HepG2 (cell line): ENCODE data around the gene HPRT1. TPM values are rescaled to one million over a fixed set of nuclear protein-coding genes. Genes with fewer than 3 reads are reported as not detected.

Experiments
- AGO1 ChIP-seq: fragments of 200-400 bp; formaldehyde crosslinking; IDR thresholded peaks from 2 replicates; pipeline ENCODE4 v1.6.1; 2017; ENCODE audit warnings: mild to moderate bottlenecking, low read depth, low read length, moderate library complexity; ENCODE audit not compliant: poor library complexity, severe bottlenecking
- ARHGAP35 ChIP-seq: sonication (generic); formaldehyde crosslinking; IDR thresholded peaks from 2 replicates; pipeline ENCODE4 v1.9.0; 2022; ENCODE audit warnings: mild to moderate bottlenecking, inconsistent platforms, moderate library complexity, missing genetic modification reagents, borderline replicate concordance
- BHLHE40 ChIP-seq: IDR thresholded peaks from 2 replicates; pipeline ENCODE4 v1.6.1; 2011; ENCODE audit warnings: low read length, improper control_type of control experiment
- BORCS8-MEF2B ChIP-seq: sonication (generic); formaldehyde crosslinking; IDR thresholded peaks from 2 replicates; pipeline ENCODE4 v1.8.0; 2022; ENCODE audit warnings: mild to moderate bottlenecking, missing genetic modification reagents
- EED ChIP-seq: sonication (generic); formaldehyde crosslinking; IDR thresholded peaks from 2 replicates; pipeline ENCODE4 v1.5.0; 2020; ENCODE audit warnings: mild to moderate bottlenecking, missing genetic modification reagents
- GMEB1 ChIP-seq: sonication (generic); formaldehyde crosslinking; IDR thresholded peaks from 2 replicates; pipeline ENCODE4 v1.5.1; 2020; ENCODE audit warnings: missing genetic modification reagents, mild to moderate bottlenecking, borderline replicate concordance
- HNRNPLL ChIP-seq: fragments of 200-400 bp; formaldehyde crosslinking; IDR thresholded peaks from 2 replicates; pipeline ENCODE4 v1.6.1; 2017; ENCODE audit warnings: mild to moderate bottlenecking, low read depth, low read length; ENCODE audit not compliant: poor library complexity, severe bottlenecking
- MBNL3 ChIP-seq: fragments of 250-450 bp; sonication (Bioruptor Pico); conservative IDR thresholded peaks from 2 replicates; pipeline ENCODE4 v1.8.0; 2022; ENCODE audit warnings: mild to moderate bottlenecking, inconsistent platforms
- PAWR ChIP-seq: sonication (generic); formaldehyde crosslinking; IDR thresholded peaks from 2 replicates; pipeline ENCODE4 v1.4.0; 2020; ENCODE audit warnings: missing genetic modification reagents, mild to moderate bottlenecking, borderline replicate concordance
- POLR2A ChIP-seq, 2 experiments: IDR thresholded peaks; 2 replicates each; pipeline ENCODE4 v1.6.1; 2011; ENCODE audit warnings: low read depth in 2 of 2, low read length in 2 of 2, mild to moderate bottlenecking in 1 of 2, moderate library complexity in 1 of 2; ENCODE audit not compliant: insufficient read depth in 1 of 2
- SALL1 ChIP-seq: sonication (generic); formaldehyde crosslinking; IDR thresholded peaks from 2 replicates; pipeline ENCODE4 v1.8.0; 2022; ENCODE audit warnings: mild to moderate bottlenecking, missing genetic modification reagents
- SAP130 ChIP-seq: IDR thresholded peaks from 2 replicates; pipeline ENCODE4 v1.6.1; 2016; ENCODE audit warnings: low read depth
- SNAPC2 ChIP-seq: sonication (generic); formaldehyde crosslinking; IDR thresholded peaks from 2 replicates; pipeline ENCODE4 v1.8.1; 2022; ENCODE audit warnings: mild to moderate bottlenecking, missing genetic modification reagents
- ZFP36L2 ChIP-seq: sonication (generic); formaldehyde crosslinking; IDR thresholded peaks from 2 replicates; pipeline ENCODE4 v1.4.0; 2020; ENCODE audit warnings: missing genetic modification reagents
- ZNF333 ChIP-seq: sonication (generic); formaldehyde crosslinking; IDR thresholded peaks from 2 replicates; pipeline ENCODE4 v1.4.0; 2020; ENCODE audit warnings: mild to moderate bottlenecking, missing genetic modification reagents, borderline replicate concordance
- ZNF720 ChIP-seq: sonication (generic); formaldehyde crosslinking; IDR thresholded peaks from 2 replicates; pipeline ENCODE4 v1.4.0; 2020; ENCODE audit warnings: missing genetic modification reagents
- ZNF776 ChIP-seq: sonication (generic); formaldehyde crosslinking; IDR thresholded peaks from 2 replicates; pipeline ENCODE4 v1.4.0; 2020; ENCODE audit warnings: mild to moderate bottlenecking, missing genetic modification reagents
- ZNF878 ChIP-seq: sonication (generic); formaldehyde crosslinking; IDR thresholded peaks from 2 replicates; pipeline ENCODE4 v1.8.1; 2023; ENCODE audit warnings: mild to moderate bottlenecking, missing genetic modification reagents, moderate library complexity
- polyA plus RNA-seq, 8 experiments: library from polyadenylated mRNA; depleted of rRNA in 3 of 8; stranded (reverse) in 7 of 8; unstranded in 1 of 8; fragments of >200 nt; fragmentation: Illumina TruSeq in 4 of 8; extraction: Trizol in 4 of 8; gene quantifications; 2 replicates each; pipeline versions ENCODE4 v1.2.1 to v1.2.3, GENCODE V29; 2011 to 2016; ENCODE audit warnings: low read depth in 4 of 8, missing spikeins in 1 of 8, mixed read lengths in 1 of 8; ENCODE audit not compliant: insufficient read depth in 1 of 8
- total RNA-seq, 5 experiments: library from RNA; depleted of rRNA; stranded (reverse); fragments of >200 nt; fragmentation: Illumina TruSeq; extraction: Trizol; gene quantifications; 2 replicates each; pipeline ENCODE4 v1.2.3, GENCODE V29; 2016; ENCODE audit warnings: low read depth in 1 of 5
- TF ChIP-seq, protein P1 (sequence below): sonication (generic); formaldehyde crosslinking; IDR thresholded peaks from 2 replicates; pipeline ENCODE4 v1.4.0; 2020; ENCODE audit warnings: missing genetic modification reagents, mild to moderate bottlenecking, borderline replicate concordance
- TF ChIP-seq, protein P2 (sequence below): sonication (generic); formaldehyde crosslinking; IDR thresholded peaks from 2 replicates; pipeline ENCODE4 v1.4.0; 2020; ENCODE audit warnings: mild to moderate bottlenecking, missing genetic modification reagents
- TF ChIP-seq, protein P3 (sequence below): IDR thresholded peaks from 2 replicates; pipeline ENCODE4 v1.6.1; 2016; ENCODE audit warnings: low read depth

Gene HPRT1
- total and polyA plus RNA-seq, 2 of the 13 experiments (the other 11 are each of a cell fraction or from before 2014, with no cell fraction given): 4.6 to 25.2 TPM

GRCh38 chrX:134460005-134460861 is at the start of gene HPRT1 (continued):
- TF ChIP-seq HNRNPLL (peak; percentile 45), BORCS8-MEF2B (CRISPR knock-in tag) (0 out of 2 replicates have a peak, but pooled peaks have one; percentile 23), SALL1 (CRISPR knock-in tag) (peak; percentile 23; the same call in 1 of the 2 replicates), POLR2A (IDR thresholded peaks at IDR 0.05; ENCODE audit: insufficient read depth in 1 of 2, low read depth in 2 of 2, low read length in 2 of 2) (peak in 1 of 2 experiments; percentile 56; a peak in 2 of 4 replicates), AGO1 (no peak), ARHGAP35 (CRISPR knock-in tag) (no peak), SAP130 (peak; percentile 26; the same call in 1 of the 2 replicates), ZNF720 (CRISPR knock-in tag) (no peak), PAWR (CRISPR knock-in tag) (no peak), SNAPC2 (CRISPR knock-in tag) (no peak), ZFP36L2 (CRISPR knock-in tag) (no peak), BHLHE40 (no peak), ZNF776 (CRISPR knock-in tag) (no peak), GMEB1 (CRISPR knock-in tag) (no peak), ZNF333 (no peak), ZNF878 (CRISPR knock-in tag) (no peak), MBNL3 (CRISPR knock-in tag) (no peak), EED (CRISPR knock-in tag) (no peak)
- TF ChIP-seq, protein P1, sequence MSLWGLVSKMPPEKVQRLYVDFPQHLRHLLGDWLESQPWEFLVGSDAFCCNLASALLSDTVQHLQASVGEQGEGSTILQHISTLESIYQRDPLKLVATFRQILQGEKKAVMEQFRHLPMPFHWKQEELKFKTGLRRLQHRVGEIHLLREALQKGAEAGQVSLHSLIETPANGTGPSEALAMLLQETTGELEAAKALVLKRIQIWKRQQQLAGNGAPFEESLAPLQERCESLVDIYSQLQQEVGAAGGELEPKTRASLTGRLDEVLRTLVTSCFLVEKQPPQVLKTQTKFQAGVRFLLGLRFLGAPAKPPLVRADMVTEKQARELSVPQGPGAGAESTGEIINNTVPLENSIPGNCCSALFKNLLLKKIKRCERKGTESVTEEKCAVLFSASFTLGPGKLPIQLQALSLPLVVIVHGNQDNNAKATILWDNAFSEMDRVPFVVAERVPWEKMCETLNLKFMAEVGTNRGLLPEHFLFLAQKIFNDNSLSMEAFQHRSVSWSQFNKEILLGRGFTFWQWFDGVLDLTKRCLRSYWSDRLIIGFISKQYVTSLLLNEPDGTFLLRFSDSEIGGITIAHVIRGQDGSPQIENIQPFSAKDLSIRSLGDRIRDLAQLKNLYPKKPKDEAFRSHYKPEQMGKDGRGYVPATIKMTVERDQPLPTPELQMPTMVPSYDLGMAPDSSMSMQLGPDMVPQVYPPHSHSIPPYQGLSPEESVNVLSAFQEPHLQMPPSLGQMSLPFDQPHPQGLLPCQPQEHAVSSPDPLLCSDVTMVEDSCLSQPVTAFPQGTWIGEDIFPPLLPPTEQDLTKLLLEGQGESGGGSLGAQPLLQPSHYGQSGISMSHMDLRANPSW: no peak
- TF ChIP-seq, protein P2, sequence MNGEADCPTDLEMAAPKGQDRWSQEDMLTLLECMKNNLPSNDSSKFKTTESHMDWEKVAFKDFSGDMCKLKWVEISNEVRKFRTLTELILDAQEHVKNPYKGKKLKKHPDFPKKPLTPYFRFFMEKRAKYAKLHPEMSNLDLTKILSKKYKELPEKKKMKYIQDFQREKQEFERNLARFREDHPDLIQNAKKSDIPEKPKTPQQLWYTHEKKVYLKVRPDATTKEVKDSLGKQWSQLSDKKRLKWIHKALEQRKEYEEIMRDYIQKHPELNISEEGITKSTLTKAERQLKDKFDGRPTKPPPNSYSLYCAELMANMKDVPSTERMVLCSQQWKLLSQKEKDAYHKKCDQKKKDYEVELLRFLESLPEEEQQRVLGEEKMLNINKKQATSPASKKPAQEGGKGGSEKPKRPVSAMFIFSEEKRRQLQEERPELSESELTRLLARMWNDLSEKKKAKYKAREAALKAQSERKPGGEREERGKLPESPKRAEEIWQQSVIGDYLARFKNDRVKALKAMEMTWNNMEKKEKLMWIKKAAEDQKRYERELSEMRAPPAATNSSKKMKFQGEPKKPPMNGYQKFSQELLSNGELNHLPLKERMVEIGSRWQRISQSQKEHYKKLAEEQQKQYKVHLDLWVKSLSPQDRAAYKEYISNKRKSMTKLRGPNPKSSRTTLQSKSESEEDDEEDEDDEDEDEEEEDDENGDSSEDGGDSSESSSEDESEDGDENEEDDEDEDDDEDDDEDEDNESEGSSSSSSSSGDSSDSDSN (CRISPR knock-in tag): peak; percentile 30; the same call in 1 of the 2 replicates
- TF ChIP-seq, protein P3, sequence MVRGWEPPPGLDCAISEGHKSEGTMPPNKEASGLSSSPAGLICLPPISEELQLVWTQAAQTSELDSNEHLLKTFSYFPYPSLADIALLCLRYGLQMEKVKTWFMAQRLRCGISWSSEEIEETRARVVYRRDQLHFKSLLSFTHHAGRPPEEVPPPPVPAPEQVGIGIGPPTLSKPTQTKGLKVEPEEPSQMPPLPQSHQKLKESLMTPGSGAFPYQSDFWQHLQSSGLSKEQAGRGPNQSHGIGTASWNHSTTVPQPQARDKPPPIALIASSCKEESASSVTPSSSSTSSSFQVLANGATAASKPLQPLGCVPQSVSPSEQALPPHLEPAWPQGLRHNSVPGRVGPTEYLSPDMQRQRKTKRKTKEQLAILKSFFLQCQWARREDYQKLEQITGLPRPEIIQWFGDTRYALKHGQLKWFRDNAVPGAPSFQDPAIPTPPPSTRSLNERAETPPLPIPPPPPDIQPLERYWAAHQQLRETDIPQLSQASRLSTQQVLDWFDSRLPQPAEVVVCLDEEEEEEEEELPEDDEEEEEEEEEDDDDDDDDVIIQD (CRISPR knock-in tag): no peak
